GM19023 (cell line): Measurements from ENCODE around the gene CSMD2.

Source experiments
- ATAC-seq: cut with Tn5 transposase; IDR thresholded peaks from one replicate; pipeline ENCODE4 v1.9.1; 2021; ENCODE audit warnings: mild to moderate bottlenecking, moderate library complexity; ENCODE audit not compliant: unreplicated experiment

CSMD2 gene

GRCh38 chr1:33823830-33824229 is 341.2 kb downstream of the CSMD2 start:
- no peak for ATAC-seq

GRCh38 chr1:33823401-33823800 is 341.6 kb downstream of the CSMD2 start:
- ATAC-seq: no peak

GRCh38 chr1:33822396-33822795 is 342.6 kb downstream of the CSMD2 start:
- ATAC-seq: no peak

DNA sequence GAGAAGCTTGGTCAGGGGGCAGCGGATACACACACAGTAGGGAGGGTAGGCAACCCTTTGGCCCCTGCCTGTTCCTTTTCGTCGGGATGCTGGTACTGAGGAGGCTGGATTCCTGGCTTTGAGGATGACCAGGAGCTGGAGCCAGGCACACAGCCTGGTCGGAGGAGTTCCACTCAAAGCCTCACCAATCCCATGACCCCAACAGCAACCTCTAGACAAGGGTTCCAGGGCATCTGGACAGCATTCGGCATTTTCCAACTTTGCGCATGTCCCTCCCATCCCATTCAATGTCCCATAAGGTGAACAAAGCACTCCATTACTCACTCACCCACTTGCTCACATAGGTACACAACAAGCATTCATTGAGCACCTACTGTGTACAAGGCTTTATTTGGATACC is 343.7 kb downstream of the CSMD2 start:
- ATAC-seq: no peak

DNA sequence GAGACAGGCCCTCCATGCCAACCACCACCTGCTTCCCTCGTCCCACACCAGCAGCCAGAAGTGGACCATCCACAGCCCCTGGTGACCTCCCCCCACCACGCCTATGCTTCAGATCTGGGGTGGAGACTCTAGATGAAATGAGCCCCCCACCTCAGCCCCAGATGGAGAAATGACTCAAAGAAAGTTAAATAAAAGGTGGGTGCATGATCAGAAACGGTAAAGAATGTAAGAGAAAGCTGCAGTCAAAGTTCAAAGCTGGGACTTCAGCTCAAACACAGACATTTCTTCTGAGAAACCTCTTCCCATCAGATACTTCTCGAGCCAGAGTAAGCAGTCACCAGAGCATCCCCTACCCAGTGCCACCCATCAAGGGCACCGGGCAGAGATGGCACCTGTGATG is 344.2 kb downstream of the CSMD2 start:
- no peak for ATAC-seq

- no peak for ATAC-seq
Observed at GRCh38 chr1:33819913-33820311, 345.1 kb downstream of the CSMD2 start.

DNA sequence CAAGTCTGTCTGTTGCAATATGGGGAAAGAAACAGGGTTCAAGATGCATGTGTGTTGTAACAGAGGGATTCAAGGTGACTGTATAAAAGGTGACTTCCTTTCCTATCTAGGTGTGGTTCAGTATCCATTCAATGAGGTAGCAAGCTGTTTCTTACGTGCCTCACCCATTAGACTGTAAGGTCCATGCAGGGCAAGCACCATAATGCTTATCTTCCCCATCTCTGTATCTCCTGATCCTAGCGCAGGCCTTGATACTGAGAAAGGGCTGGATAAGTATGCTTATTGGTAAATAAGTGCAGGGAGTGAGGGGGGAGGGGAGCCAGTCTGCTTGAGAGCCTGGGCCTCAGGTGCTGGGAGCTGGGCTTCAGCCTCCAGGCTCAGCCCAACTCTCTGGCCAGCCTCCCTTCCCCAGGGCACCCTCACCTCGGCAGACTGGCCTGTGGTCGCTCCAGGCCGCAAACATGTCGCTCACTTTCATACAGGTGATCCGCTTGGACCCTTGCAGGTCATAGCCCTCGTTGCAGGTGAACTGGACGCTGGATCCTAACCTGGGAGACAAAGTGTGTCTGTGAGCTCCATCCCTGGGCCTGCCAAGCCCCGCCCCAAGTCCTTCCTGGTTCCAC is 345.6 kb downstream of the CSMD2 start:
- ATAC-seq: no peak

DNA sequence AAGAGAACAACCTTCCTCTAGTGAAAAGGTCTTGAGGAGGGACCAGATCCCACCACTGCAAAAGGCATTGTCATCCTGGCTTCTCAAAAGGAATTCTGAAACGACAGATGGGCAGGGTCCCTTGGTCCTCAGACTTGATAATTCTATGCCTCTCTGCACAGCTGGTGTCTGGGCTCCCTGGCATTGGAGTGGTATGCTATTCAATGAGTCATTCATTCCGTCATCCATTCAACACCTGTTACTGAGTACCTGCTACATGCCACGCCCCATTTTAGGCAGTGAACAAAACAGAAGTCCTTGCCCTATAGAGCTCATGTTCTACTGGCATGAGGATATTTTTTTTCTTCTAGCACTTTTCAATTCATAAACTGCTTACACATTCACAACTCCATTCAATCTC is 347.0 kb downstream of the CSMD2 start:
- ATAC-seq: no peak

DNA sequence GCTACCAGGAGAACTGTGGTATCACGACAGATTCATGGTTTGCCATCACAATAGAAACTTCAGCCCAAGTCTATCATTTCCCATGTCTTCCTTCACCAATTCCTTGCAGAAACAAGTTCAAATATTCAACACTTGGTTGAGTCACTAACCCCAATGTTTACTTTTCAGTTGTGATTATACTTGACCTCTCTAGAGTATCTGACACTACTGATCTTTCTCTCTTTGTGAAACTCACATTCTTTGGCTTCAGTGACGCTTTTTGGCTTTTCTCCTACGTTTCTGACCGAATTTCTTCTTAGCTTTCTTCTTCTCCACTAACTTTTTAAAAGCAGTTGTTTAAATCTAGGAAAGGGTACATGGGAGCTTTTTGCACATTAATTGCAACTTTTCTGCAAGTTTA is 350.0 kb downstream of the CSMD2 start:
- ATAC-seq: no peak

GRCh38 chr1:33814166-33814565 is 350.9 kb downstream of the CSMD2 start:
- ATAC-seq: no peak

DNA sequence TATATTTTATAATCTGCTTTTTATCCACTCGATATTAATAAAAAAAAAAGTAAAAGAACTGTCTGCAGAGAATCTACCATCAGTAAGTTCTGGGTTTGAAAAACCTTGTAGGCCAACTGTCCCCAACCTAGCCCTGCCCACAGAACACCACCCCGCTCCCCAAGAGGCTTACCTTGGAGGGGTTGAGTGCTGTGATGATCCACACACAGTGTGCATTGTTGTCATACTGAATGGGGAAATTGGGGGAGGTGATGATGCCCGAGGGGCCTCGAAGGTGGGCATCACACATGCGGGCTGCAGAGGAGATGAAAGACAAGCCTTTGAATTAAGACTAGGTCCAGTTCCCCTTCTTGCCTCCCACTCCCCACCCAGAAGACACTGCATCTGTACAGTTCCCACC is 354.5 kb downstream of the CSMD2 start:
- ATAC-seq: no peak

DNA sequence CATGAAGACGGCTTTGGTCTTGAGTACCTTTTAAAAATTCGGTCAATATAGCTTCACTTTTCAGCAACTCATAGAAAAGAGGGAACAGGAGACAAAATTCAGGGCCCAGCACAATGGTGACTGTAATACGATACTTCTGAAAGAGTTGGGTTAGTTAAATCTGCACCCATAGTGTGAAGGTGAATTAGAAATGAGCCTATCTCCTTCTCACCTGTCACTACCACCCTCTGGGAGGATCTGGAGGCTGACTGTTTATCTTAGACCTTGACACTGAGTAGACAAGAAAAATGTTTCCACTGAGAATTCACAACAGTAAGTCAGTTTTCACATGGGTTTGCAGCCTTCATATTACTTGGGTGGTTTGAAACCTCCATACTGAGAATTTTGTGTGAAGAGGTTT is 359.0 kb downstream of the CSMD2 start:
- ATAC-seq: no peak

DNA sequence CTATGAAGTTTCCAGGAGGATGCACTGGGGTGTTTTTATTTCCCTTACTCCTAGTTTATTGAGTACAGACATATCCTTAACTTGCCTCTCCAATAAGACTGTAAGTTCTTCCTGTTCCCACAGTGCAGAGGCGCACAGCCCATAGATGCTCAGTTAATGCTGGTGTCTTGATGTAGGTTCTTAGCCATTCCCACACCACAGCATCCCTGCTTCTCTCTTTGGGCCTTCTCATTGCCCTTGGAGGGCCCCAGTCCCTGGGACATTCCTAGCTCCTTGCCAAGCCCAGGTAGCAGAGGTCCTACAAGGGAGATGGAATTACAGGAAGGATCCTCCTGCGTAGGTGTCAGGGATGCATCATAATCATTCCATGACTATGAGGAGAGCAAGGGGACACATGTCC is 362.8 kb downstream of the CSMD2 start:
- no peak for ATAC-seq

DNA sequence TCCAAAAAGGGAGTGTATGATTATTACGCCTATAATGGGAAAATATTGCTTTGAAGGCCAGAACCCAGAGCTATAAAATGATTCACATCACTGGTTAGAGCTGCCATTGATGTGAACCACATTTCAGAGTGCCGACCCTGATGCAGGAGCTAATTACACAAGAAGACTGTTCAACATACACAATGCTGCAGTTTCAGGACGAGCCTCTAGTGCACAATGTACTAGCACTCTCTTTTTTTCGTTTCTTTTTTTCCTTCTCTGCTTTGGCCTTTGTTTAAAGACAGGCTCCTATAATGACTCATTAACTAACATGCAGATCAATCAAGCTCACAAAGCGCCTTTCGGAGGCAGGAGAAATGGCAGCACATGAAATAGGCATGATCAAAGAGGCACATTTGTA is 367.2 kb downstream of the CSMD2 start:
- ATAC-seq: no peak

- no peak for ATAC-seq
Observed at GRCh38 chr1:33792651-33793050, 372.4 kb downstream of the CSMD2 start.

DNA sequence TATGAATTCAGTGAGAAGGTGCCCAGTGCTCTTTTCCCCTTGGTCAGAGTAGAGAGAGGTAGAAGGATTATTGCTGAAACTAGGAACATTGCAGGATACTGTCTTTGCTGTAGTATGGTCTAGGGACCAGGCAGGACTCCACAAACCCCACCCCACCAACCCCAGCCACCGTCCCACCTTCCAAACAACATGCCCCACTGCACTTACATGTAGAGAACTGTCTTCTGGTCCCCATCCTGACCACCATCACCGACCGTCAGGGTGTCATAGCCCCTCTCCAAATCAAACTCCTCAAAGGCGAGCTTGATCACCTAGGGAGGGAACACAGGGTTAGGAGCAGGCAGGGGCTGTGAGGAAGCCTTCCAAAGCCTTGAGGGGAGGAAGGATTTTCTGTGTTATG is 372.8 kb downstream of the CSMD2 start:
- ATAC-seq: no peak

DNA sequence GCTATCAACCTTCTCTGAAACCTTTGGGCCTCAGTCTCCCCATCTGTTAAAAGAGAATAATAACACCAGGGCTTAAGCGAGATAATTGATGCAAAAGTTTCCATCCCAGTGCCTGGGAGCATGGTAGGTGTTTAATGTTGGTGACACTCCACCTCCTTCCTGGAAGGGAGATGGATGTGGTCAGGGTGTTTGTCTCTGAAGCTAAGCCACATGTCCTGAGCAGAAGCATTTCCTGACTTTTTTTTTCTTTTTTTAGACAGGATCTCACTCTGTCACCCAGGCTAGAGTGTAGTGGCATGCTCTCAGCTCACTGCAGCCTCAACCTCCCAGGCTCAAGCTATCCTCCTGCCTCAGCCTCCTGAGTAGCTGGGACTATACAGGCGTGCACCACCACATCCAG is 373.8 kb downstream of the CSMD2 start:
- ATAC-seq: no peak

GRCh38 chr1:33790577-33790976 is 374.5 kb downstream of the CSMD2 start:
- ATAC-seq: no peak

DNA sequence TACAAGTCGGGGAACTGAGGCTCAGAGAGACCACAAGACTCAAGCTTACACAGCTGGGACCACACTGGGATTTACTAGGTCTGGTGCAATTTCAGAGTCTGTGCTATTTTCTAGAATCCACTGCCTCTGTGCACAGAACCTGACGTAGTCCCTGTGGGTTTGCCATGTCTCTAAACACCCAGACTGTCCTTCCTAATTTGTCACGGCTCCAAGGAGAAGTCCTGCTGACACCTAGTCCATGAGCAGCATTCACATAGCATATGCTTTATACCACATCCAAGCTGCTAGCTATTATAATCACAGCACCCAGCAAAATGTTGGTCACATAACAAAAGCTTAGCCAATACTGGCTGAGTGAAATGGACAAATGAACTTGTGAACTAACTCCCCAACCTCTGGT is 380.2 kb downstream of the CSMD2 start:
- ATAC-seq: no peak

GRCh38 chr1:33782776-33783175 is 382.3 kb downstream of the CSMD2 start:
- no peak for ATAC-seq

GRCh38 chr1:33781652-33782051 is 383.4 kb downstream of the CSMD2 start:
- no peak for ATAC-seq

DNA sequence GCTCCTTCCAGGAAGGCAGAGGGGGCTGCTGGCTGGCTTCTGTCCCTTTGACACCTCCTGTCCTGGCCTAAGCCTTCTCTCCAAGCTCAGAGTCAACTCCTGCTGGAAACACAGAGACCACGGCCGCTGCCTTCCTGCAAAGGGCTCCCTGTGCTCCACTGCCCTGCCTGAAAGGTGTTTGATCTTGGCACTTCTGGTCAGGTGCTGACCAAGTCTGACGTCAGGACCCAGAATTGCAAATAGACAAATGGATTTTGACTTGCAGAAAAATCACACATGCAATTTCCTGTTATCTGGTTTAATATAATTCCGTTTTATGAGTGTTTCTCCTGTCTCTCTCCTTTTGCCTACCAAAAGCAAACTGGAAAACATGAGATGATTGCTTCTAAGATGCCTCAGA is 387.7 kb downstream of the CSMD2 start:
- ATAC-seq: no peak

DNA sequence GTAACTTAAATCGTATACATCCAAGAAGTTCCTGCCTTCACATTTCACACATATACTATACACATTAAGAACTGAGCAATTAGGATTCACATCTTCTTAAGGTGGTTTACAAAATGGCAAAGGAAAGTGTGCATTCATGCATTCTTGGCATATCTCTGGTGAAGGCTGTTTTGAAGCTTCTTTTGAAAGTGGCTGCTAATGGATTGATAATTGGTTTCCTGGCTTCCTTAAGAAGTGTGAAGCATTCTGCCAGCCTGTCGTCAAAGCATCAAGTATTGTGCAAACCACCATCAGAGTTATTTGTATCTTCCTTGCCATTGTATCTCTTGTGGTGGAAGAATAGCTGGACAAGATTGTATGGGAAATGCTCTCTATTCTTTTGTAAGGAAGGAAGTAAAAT is 396.2 kb downstream of the CSMD2 start:
- ATAC-seq: no peak

DNA sequence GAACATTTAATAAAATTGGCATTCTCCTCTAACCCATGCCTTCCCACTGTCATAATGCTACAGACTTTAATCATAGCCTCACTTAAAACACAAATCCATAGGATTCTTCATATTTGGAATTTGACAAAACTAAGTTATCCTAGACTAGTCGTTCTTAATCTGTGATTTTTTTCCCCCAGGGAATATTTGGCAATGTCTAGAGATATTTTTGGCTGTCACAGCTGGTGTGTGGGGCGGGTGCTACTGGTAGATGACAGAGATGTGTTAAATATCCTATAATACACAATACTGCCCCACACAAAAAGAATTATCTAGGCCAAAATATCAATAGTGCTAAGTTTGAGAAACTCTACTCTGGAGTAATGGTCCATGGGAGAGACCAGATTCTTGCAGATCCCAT is 396.9 kb downstream of the CSMD2 start:
- ATAC-seq: no peak
